GM18951 (cell line): ENCODE measurements around the gene ZNF311.
"Not testable (repeated sequence)": the region's sequence is repeated elsewhere in the genome, so short reads cannot be mapped to it uniquely, and the experiment has no call there.

ENCODE experiments used
- POLR2A ChIP-seq: IDR thresholded peaks from 4 replicates; pipeline ENCODE4 v1.6.1; 2011; ENCODE audit warnings: mild to moderate bottlenecking; ENCODE audit not compliant: insufficient read length, insufficient read depth; ENCODE audit errors: extremely low read depth
- in situ Hi-C: fragments of 300-500 bp; cut with MboI; formaldehyde crosslinking; loops from one replicate; pipeline ENCODE4 v1.12.0; 2022; ENCODE audit warnings: low sequenced_read_pairs, mixed read lengths, inconsistent platforms; ENCODE audit not compliant: unreplicated experiment

The ZNF311 gene

GRCh38 chr6:28980137-28980851 is 24.8 kb downstream of the ZNF311 start:
- TF ChIP-seq POLR2A, result no peak
- in situ Hi-C loops, result no loop called here

- in situ Hi-C loops, result no loop called here
- no peak for TF ChIP-seq POLR2A
Observed at GRCh38 chr6:28979679-28980078, 25.4 kb downstream of the ZNF311 start.

- no peak for TF ChIP-seq POLR2A
- in situ Hi-C loops, result no loop called here
Observed at GRCh38 chr6:28978959-28979561, 26.1 kb downstream of the ZNF311 start.

GRCh38 chr6:28978133-28978491 is 27.0 kb downstream of the ZNF311 start:
- no peak for TF ChIP-seq POLR2A
- in situ Hi-C loops, result no loop called here

GRCh38 chr6:28977341-28978132 is 27.6 kb downstream of the ZNF311 start:
- in situ Hi-C loops, result no loop called here
- TF ChIP-seq POLR2A, result no peak

GRCh38 chr6:28976677-28977076 is 28.4 kb downstream of the ZNF311 start:
- in situ Hi-C loops, result no loop called here
- no peak for TF ChIP-seq POLR2A

GRCh38 chr6:28974505-28974904 is 30.6 kb downstream of the ZNF311 start:
- in situ Hi-C loops, result no loop called here
- no peak for TF ChIP-seq POLR2A

- in situ Hi-C loops, result not testable (repeated sequence)
Observed at GRCh38 chr6:28970056-28970455, 35.1 kb downstream of the ZNF311 start.

GRCh38 chr6:28969129-28969528 is 36.0 kb downstream of the ZNF311 start:
- in situ Hi-C loops, result no loop called here
- no peak for TF ChIP-seq POLR2A

GRCh38 chr6:28968476-28968875 is 36.6 kb downstream of the ZNF311 start:
- in situ Hi-C loops, result no loop called here
- TF ChIP-seq POLR2A, result no peak

- TF ChIP-seq POLR2A, result no peak
- in situ Hi-C loops, result no loop called here
Observed at GRCh38 chr6:28965706-28966105, 39.4 kb downstream of the ZNF311 start.

GRCh38 chr6:28960846-28961500 is 44.1 kb downstream of the ZNF311 start:
- TF ChIP-seq POLR2A, result no peak
- in situ Hi-C loops, result no loop called here

GRCh38 chr6:28958561-28959243 is 46.4 kb downstream of the ZNF311 start:
- in situ Hi-C loops, result not testable (repeated sequence)

- in situ Hi-C loops, result not testable (repeated sequence)
Observed at GRCh38 chr6:28957795-28958314, 47.3 kb downstream of the ZNF311 start.
